HG03469 (cell line): ENCODE measurements around the gene DCLK1.

Source experiments
- ATAC-seq: cut with Tn5 transposase; IDR thresholded peaks from one replicate; pipeline ENCODE4 v1.9.1; 2021; ENCODE audit warnings: mild to moderate bottlenecking, moderate library complexity, moderate number of reproducible peaks; ENCODE audit not compliant: unreplicated experiment

The DCLK1 gene

GRCh38 chr13:35957241-35957731 is 173.9 kb downstream of the DCLK1 start:
- ATAC-seq = no peak

- ATAC-seq = no peak
Measured at GRCh38 chr13:35956074-35956473, 175.1 kb downstream of the DCLK1 start.

- ATAC-seq = no peak
Measured at GRCh38 chr13:35954207-35954560, 177.0 kb downstream of the DCLK1 start.

- ATAC-seq = peak; percentile 62
Measured at GRCh38 chr13:35953537-35954206, 177.5 kb downstream of the DCLK1 start.

- ATAC-seq = no peak
Measured at GRCh38 chr13:35947315-35947714, 183.9 kb downstream of the DCLK1 start.

GRCh38 chr13:35945368-35945767 is 185.8 kb downstream of the DCLK1 start:
- no peak for ATAC-seq

GRCh38 chr13:35941374-35941773 is 189.8 kb downstream of the DCLK1 start:
- no peak for ATAC-seq

GRCh38 chr13:35940734-35941133 is 190.4 kb downstream of the DCLK1 start:
- ATAC-seq = no peak

GRCh38 chr13:35936246-35936978 is 194.8 kb downstream of the DCLK1 start:
- ATAC-seq = no peak

- ATAC-seq = peak; percentile 84
Measured at GRCh38 chr13:35930665-35931631, 200.2 kb downstream of the DCLK1 start.

- no peak for ATAC-seq
Measured at GRCh38 chr13:35927567-35928021, 203.6 kb downstream of the DCLK1 start.

GRCh38 chr13:35926859-35927530 is 204.2 kb downstream of the DCLK1 start:
- ATAC-seq = no peak

- no peak for ATAC-seq
Measured at GRCh38 chr13:35925669-35926068, 205.5 kb downstream of the DCLK1 start.

- ATAC-seq = no peak
Measured at GRCh38 chr13:35923347-35923746, 207.8 kb downstream of the DCLK1 start.

GRCh38 chr13:35920816-35921215 is 210.4 kb downstream of the DCLK1 start:
- ATAC-seq = no peak

- no peak for ATAC-seq
Measured at GRCh38 chr13:35917942-35918645, 213.1 kb downstream of the DCLK1 start.

GRCh38 chr13:35917252-35917941 is 213.8 kb downstream of the DCLK1 start:
- no peak for ATAC-seq

- ATAC-seq = no peak
Measured at GRCh38 chr13:35916146-35916545, 215.0 kb downstream of the DCLK1 start.

GRCh38 chr13:35914662-35915061 is 216.5 kb downstream of the DCLK1 start:
- ATAC-seq = no peak
